ENCODE data around the gene APBA2.

The APBA2 gene

GRCh38 chr15:29111705-29112281 lies 226.0 kb downstream of the APBA2 start:
- no peak for DNase-seq

- DNase-seq: no peak
Observed at GRCh38 chr15:29113336-29114220, 227.8 kb downstream of the APBA2 start.

GRCh38 chr15:29114221-29115092 lies 228.7 kb downstream of the APBA2 start:
- no peak for DNase-seq

- no peak for DNase-seq
Observed at GRCh38 chr15:29115093-29115991, 229.6 kb downstream of the APBA2 start.

GRCh38 chr15:29116970-29117700 lies 231.4 kb downstream of the APBA2 start:
- DNase-seq: no peak

GRCh38 chr15:29117778-29118177 lies 232.0 kb downstream of the APBA2 start:
- DNase-seq: no peak

- DNase-seq: no peak
Observed at GRCh38 chr15:29119847-29120246, 234.1 kb downstream of the APBA2 start.

- no peak for DNase-seq
Observed at GRCh38 chr15:29120593-29121368, 235.0 kb downstream of the APBA2 start.

- no peak for DNase-seq
Observed at GRCh38 chr15:29121369-29121656, 235.5 kb downstream of the APBA2 start.

GRCh38 chr15:29121907-29122306 lies 236.1 kb downstream of the APBA2 start:
- no peak for DNase-seq

GRCh38 chr15:29122506-29122905 lies 236.7 kb downstream of the APBA2 start:
- no peak for DNase-seq

GRCh38 chr15:29123171-29123570 lies 237.4 kb downstream of the APBA2 start:
- DNase-seq: no peak

- no peak for DNase-seq
Observed at GRCh38 chr15:29123991-29124390, 238.2 kb downstream of the APBA2 start.

GRCh38 chr15:29124581-29125381 lies 239.0 kb downstream of the APBA2 start:
- no peak for DNase-seq

GRCh38 chr15:29125382-29126207 lies 239.8 kb downstream of the APBA2 start:
- DNase-seq: no peak

- no peak for DNase-seq
Observed at GRCh38 chr15:29126208-29126536, 240.4 kb downstream of the APBA2 start.

- no peak for DNase-seq
Observed at GRCh38 chr15:29126821-29127461, 241.2 kb downstream of the APBA2 start.

- no peak for DNase-seq
Observed at GRCh38 chr15:29127506-29128430, 242.0 kb downstream of the APBA2 start.
